Astrocyte of the cerebellum (primary cell): Measurements from ENCODE around the gene MYO1D.

Source experiments
- DNase-seq: peaks from one replicate; pipeline ENCODE4 v3.0.0-alpha.2; 2011; ENCODE audit warnings: low read depth
- H3K4me3 ChIP-seq: 2 replicates; pipeline ENCODE4 v1.5.1; 2011; ENCODE audit warnings: mild to moderate bottlenecking, low read depth, low read length, moderate library complexity
- CTCF ChIP-seq: IDR thresholded peaks from 2 replicates; pipeline ENCODE4 v1.5.1; 2012; ENCODE audit warnings: low read length, low read depth, moderate library complexity, mild to moderate bottlenecking; ENCODE audit errors: missing control alignments
- in situ Hi-C: cut with HindIII; loops from 2 replicates; pipeline ENCODE4 v1.10.0; 2017; ENCODE audit warnings: low sequenced_read_pairs

The MYO1D gene

GRCh38 chr17:32542186-32542585, 334.7 kb downstream of the MYO1D start:
- no peak for DNase-seq
- in situ Hi-C loops: no loop called here
- no peak for TF ChIP-seq CTCF
- H3K4me3 ChIP-seq: no peak overlapping the region

- in situ Hi-C loops: no loop called here
- no peak for TF ChIP-seq CTCF
Observed at GRCh38 chr17:32541640-32542039, 335.3 kb downstream of the MYO1D start.

GRCh38 chr17:32536736-32537643, 339.9 kb downstream of the MYO1D start:
- H3K4me3 ChIP-seq: no peak overlapping the region
- TF ChIP-seq CTCF: no peak
- no peak for DNase-seq
- in situ Hi-C loops: no loop called here

More at GRCh38 chr17:32541640-32542039, 335.3 kb downstream of the MYO1D start:
- no peak for DNase-seq
- no peak overlapping the region for H3K4me3 ChIP-seq

- no peak for TF ChIP-seq CTCF
- in situ Hi-C loops: loop anchor here (5.0 kb wide), 1 partner anchor 89 kb away; no protein-coding TSS in a partner anchor
- no peak overlapping the region for H3K4me3 ChIP-seq
- DNase-seq: no peak
Observed at GRCh38 chr17:32533296-32533695, 343.6 kb downstream of the MYO1D start.

- in situ Hi-C loops: loop anchor here (5.0 kb wide), 1 partner anchor 93 kb away; no protein-coding TSS in a partner anchor
- no peak for TF ChIP-seq CTCF
- DNase-seq: no peak
- no peak overlapping the region for H3K4me3 ChIP-seq
Observed at GRCh38 chr17:32529604-32530003, 347.3 kb downstream of the MYO1D start.

GRCh38 chr17:32528825-32529224, 348.1 kb downstream of the MYO1D start:
- no peak overlapping the region for H3K4me3 ChIP-seq
- no peak for DNase-seq
- in situ Hi-C loops: no loop called here
- no peak for TF ChIP-seq CTCF
